ENCODE measurements around the gene CDK11A.
"Not testable (repeated sequence)": the region's sequence is repeated elsewhere in the genome, so short reads cannot be mapped to it uniquely, and the experiment has no call there.

CDK11A gene

DNA sequence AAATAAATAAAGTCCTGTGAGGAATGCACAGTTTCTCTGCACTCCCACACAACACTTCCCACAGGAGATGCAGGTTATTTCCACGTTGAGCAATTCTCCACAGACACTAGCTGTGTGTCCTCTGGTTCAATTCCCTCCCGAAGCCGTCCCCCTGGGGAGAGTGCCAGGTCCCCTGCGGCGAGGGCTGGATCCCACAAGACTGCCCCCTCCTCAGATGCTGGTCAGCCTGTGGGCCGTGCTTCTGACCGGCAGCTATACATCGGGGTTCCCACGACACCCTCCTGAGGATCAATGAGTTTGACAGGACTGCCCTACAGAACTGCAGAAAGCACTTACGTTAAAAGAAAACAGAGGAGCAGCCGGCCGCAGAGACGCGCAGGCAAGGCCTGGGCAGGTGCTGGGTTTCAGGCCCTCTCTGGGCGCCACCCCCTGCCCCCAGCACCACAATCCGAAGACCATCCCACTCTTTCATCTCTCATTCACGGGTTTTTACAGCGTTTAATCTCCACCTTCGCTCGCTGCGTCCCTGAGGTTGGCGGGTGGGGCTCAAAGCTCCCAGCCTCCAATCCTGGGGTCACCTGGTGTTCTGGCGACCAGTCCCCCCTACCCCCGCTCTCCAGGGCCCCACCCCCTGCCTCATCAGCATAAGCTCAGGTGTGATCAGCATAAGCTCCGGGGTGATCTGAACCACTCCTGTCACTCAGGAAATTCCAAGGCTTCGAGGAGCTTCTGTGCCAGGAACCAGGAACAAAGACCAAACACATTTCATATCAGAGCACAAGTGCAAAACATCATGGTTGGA lies 40.9 kb downstream of the CDK11A start:
- DNase-seq, result no peak

- no peak for DNase-seq
Measured at GRCh38 chr1:1680912-1681273, 43.3 kb downstream of the CDK11A start.

DNA sequence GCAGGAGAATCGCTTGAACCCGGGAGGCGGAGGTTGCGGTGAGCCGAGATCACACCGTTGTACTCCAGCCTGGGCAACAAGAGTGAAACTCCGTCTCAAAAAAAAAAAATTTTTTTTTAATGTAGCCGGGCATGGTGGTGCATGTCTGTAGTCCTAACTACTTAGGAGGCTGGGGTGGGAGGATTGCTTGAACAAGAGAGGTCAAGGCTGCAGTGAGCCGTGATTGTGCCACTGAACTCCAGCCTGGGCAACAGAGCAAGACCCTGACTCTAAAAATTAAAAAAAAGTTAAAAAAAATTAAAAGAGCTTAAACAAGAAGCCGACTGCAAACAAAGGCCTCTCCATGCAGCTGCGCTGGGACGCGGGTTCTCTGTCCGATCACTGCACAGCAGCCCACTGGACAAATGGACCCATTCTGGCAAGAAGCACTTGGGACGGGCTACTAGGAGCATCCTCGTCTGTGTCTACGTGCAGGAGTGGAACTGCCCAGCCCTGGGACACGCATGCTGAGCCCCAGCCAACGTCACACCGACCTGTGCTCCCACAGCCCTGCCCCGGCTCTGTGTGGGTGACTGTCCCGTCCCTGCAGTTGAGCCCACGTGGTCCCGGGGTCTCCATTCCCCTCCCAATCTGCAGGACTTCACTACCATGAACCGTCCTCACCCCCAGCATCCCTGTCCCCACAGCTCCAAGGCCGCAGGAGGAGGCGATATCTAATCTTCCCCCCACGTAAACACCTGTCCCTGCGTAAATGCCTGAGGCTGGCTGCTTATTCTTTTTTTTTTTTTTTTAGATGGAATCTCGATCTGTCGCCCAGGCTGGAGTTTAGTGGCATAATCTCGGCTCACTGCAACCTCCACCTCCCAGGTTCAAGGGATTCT lies 43.9 kb downstream of the CDK11A start:
- DNase-seq, result no peak

DNA sequence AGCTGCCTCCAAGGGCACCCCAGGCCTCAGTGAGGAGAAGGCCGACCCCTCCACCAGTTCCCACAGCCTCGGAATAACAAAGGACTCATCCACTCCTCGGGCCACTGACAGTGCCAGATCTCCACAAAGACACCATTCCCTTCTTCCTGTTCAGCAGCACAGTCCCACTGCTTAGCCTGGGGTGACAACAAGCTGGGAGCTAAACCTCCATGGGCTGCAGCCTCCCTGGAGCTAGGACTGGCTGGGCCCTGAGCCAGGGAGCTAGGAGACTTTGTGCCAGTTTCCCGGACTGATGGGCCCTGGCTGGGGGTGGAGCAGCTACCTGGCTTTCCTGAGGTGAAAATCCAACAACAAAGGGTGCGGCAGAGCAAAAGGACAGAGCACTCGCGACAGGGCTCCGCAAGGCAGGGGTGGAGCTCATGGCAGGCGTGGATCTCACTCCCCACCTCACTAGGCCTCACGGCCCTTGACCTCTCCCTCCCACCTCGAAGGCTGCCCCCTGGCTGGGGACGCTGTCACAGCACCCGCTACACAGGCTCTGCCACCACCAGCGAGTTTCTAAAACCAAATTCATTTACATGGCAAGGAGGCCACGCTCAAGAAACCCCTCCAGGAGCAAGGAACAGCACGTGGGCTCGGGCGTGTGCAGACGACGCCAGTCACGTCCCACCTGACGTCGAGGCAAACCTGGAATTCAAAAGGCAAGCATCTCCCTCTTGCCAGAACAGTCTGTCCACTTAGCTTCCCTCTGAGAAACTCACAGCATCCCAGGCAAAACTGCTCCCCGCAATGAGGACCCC lies 45.4 kb downstream of the CDK11A start:
- DNase-seq, result no peak

GRCh38 chr1:1677718-1678580 lies 46.2 kb downstream of the CDK11A start:
- DNase-seq, result no peak

DNA sequence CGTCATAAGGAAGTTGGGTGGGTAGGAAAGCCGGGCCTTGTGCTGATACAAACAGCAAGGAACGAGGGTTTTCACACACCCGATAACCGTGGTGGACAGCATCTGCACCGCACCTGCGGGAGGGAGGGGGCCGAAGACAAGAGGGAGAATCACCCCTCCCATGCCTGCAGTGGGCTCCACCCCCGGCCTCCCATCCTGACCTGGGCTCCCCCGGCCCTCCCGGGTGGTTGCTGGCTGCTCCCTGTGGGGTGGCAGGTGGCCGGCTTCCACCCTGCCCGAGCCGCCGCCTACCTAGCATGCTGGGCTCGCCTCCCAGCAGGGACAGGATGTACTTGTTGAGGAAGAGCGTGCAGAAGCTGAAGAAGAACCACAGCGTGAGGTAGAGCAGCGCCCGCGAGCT lies 48.1 kb downstream of the CDK11A start:
- DNase-seq, result not testable (repeated sequence)

GRCh38 chr1:1675218-1675617 lies 48.9 kb downstream of the CDK11A start:
- not testable (repeated sequence) for DNase-seq

GRCh38 chr1:1674806-1675205 lies 49.4 kb downstream of the CDK11A start:
- DNase-seq, result not testable (repeated sequence)

- DNase-seq, result no peak
Measured at GRCh38 chr1:1672181-1672965, 51.8 kb downstream of the CDK11A start.

GRCh38 chr1:1671365-1672119 lies 52.6 kb downstream of the CDK11A start:
- DNase-seq, result no peak

DNA sequence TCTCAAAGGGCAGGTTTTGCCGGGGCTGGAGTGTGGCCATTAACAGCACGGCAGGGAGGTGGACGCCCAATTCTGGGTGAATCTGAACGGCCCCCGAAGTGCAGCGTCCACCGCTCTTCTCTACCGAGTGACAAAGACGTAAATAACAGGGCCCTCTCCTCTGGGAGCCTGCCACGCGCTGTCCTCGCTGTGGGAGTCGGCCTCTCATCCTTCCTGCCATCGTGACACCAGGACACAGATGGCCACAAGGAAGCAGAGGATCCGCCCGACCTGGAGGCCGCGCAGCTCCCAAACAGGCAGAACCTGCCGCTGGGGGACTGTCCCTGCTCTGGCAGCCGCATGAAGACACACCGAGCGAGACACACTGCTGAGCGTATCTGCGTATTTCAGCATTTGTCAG lies 53.3 kb downstream of the CDK11A start:
- DNase-seq, result no peak

GRCh38 chr1:1669468-1670440 lies 54.4 kb downstream of the CDK11A start:
- no peak for DNase-seq

- no peak for DNase-seq
Measured at GRCh38 chr1:1666526-1666925, 57.6 kb downstream of the CDK11A start.

- DNase-seq, result no peak
Measured at GRCh38 chr1:1665815-1666251, 58.3 kb downstream of the CDK11A start.

DNA sequence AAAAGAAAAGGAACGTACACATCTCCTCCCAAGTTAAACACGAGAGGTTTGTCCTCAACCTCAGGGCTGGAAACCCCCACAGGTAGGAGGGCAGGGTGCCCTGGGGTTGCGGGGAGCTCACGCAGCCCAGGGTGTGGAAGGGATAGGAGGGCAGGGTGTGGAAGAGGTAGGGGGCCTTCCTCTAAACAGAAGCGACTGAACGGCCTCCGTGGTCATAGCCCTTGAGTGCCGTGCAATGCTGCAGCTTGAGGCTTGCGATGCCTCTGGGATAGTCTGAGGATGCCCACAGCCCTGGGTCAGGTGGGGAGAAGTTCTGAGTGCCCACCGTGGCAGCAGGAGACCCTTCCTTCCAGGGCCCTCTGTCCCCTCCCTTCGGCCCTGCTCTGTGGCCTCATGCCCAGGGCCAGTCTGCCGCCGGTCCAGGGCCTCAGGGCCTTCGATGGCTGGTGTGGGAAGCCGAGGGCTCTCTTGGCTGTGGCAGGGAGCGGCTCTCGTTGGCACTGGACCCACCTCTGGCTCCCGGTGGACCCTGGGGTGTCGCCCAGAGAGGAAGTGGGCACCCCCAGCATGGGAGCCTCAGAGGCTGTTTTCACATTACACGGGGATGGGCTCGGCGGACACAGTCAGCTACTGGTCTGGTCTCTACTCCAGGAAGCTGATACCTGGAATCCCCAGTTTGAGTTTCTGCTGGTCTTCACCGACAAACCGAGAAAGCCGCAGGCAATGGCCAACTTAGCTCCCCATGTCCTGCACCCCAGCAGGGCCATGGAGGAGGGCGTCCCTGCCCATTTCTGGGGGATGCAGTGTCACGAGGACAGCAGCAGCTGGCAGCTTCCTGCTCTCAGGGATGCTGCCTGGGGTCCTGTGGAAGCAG lies 59.0 kb downstream of the CDK11A start:
- DNase-seq, result no peak

DNA sequence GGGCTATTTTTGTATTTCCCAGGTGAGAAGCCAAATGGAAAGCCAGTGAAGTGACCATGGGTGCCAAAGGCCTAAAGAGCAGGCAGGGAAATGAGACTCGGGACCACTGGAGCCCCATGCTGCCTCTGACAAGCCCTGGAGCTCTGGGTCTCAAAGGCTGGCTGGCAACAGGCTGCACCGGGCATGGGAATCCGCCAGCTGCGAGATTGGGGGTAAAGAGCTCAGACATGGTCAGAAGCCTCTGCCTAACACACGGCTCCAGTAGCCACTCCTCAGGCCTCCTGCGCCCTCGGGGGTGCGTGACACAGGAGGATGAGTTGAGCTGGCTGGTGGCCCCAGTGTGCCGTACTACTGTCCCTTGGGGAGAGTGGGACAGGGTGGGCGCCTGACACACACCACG lies 59.8 kb downstream of the CDK11A start:
- not testable (repeated sequence) for DNase-seq

- DNase-seq, result not testable (repeated sequence)
Measured at GRCh38 chr1:1662830-1663560, 61.2 kb downstream of the CDK11A start.

- DNase-seq, result not testable (repeated sequence)
Measured at GRCh38 chr1:1662392-1662791, 61.8 kb downstream of the CDK11A start.

Measured in NCI-H345 (cell line).